Naive thymus-derived CD4-positive, alpha-beta T cell (primary cell): ENCODE results near the gene JPH3. TPM values are rescaled to one million over a fixed set of nuclear protein-coding genes. Genes with fewer than 3 reads are reported as not detected.

Source experiments
- ATAC-seq: fragments of 150-1000 bp; cut with Tn5 transposase; 2 replicates; pipeline ENCODE4 v1.10.0; 2021; ENCODE audit warnings: mild to moderate bottlenecking, moderate library complexity
- CTCF ChIA-PET: fragments of 350-600 bp; sonication (Branson Sonifier 250); formaldehyde crosslinking; loops from one replicate; lab custom pipeline; 2021; ENCODE audit warnings: antibody characterized with exemption; lab: Charles Lee
- POLR2A ChIA-PET: fragments of 350-600 bp; sonication (Branson Sonifier 250); formaldehyde crosslinking; loops from one replicate; lab custom pipeline; 2021; ENCODE audit warnings: antibody characterized with exemption, inconsistent platforms; lab: Charles Lee
- DNase-seq, 9 donors: peaks; one replicate each; pipeline versions ENCODE4 v3.0.0 to v3.0.0-alpha.2; 2020 to 2022; ENCODE audit warnings: mixed read lengths in 1 of 9
- H3K27ac ChIP-seq: one replicate; pipeline ENCODE4 v1.7.0; 2013; ENCODE audit warnings: mild to moderate bottlenecking, low read depth, low read length, moderate library complexity
- H3K27me3 ChIP-seq, 2 donors: one replicate each; pipeline ENCODE4 v1.7.0; 2013; ENCODE audit warnings: low read length in 2 of 2, mild to moderate bottlenecking in 2 of 2, moderate library complexity in 2 of 2; ENCODE audit not compliant: control insufficient read depth in 2 of 2, insufficient read depth in 2 of 2
- H3K36me3 ChIP-seq, 3 experiments: 1 replicate in 2 of 3; 2 replicates in 1 of 3; pipeline ENCODE4 v1.7.0; 2013; ENCODE audit warnings: low read length in 3 of 3, mild to moderate bottlenecking in 3 of 3, moderate library complexity in 1 of 3; ENCODE audit not compliant: insufficient read depth in 3 of 3, control insufficient read depth in 2 of 3
- H3K4me1 ChIP-seq, 2 donors: one replicate each; pipeline ENCODE4 v1.7.0; 2013; ENCODE audit warnings: low read length in 2 of 2, mild to moderate bottlenecking in 2 of 2, moderate library complexity in 1 of 2; ENCODE audit not compliant: control insufficient read depth in 2 of 2, insufficient read depth in 2 of 2
- H3K4me3 ChIP-seq: 2 replicates; pipeline ENCODE4 v1.7.0; 2013; ENCODE audit warnings: mild to moderate bottlenecking, low read length
- H3K9me3 ChIP-seq, 3 experiments: 1 replicate in 2 of 3; 2 replicates in 1 of 3; pipeline ENCODE4 v1.7.0; 2013; ENCODE audit warnings: low read length in 3 of 3; ENCODE audit not compliant: control insufficient read depth in 2 of 3
- H3K27ac Mint-ChIP-seq, 9 donors: one replicate each; pipeline ENCODE4 v1.8.0; 2020 to 2022; ENCODE audit warnings: mixed read lengths in 9 of 9, mild to moderate bottlenecking in 8 of 9, moderate library complexity in 5 of 9, inconsistent platforms in 2 of 9
- H3K27me3 Mint-ChIP-seq, 5 donors: one replicate each; pipeline ENCODE4 v1.8.0; 2021 to 2022; ENCODE audit warnings: mixed read lengths in 5 of 5, mild to moderate bottlenecking in 1 of 5
- H3K36me3 Mint-ChIP-seq, 5 donors: one replicate each; pipeline ENCODE4 v1.8.0; 2020 to 2022; ENCODE audit warnings: mixed read lengths in 5 of 5, mild to moderate bottlenecking in 3 of 5, inconsistent platforms in 1 of 5
- H3K4me1 Mint-ChIP-seq, 7 donors: one replicate each; pipeline ENCODE4 v1.8.0; 2020 to 2022; ENCODE audit warnings: mixed read lengths in 7 of 7, mild to moderate bottlenecking in 3 of 7, inconsistent platforms in 1 of 7
- H3K4me3 Mint-ChIP-seq, 10 donors: one replicate each; pipeline ENCODE4 v1.8.0; 2020 to 2022; ENCODE audit warnings: mild to moderate bottlenecking in 10 of 10, mixed read lengths in 10 of 10, moderate library complexity in 6 of 10, inconsistent platforms in 2 of 10
- H3K9me3 Mint-ChIP-seq, 11 donors: one replicate each; pipeline ENCODE4 v1.8.0; 2020 to 2022; ENCODE audit warnings: mixed read lengths in 11 of 11, mild to moderate bottlenecking in 4 of 11, inconsistent platforms in 1 of 11, moderate library complexity in 1 of 11
- intact Hi-C, 2 donors: fragments of 100-400 bp; cut with micrococcal nuclease; formaldehyde crosslinking; loops; one replicate each; pipeline ENCODE4 v1.15.1; 2023
- polyA plus RNA-seq, 2 donors: library from polyadenylated mRNA; unstranded; fragments of 300-500 nt; fragmentation: Illumina TruSeq; gene quantifications; one replicate each; pipeline ENCODE4 v1.2.3, GENCODE V29; 2021
- total RNA-seq, 6 experiments: library from RNA in 5 of 6; stranded (reverse) in 5 of 6; gene quantifications; 1 replicate in 5 of 6; 2 replicates in 1 of 6; pipeline ENCODE4 v1.2.3 and lab custom pipeline; 2021 to 2026

Gene JPH3
- total and polyA plus RNA-seq, 7 experiments from 2014 or later: not detected

GRCh38 chr16:87671715-87672270 lies 69.5 kb downstream of the JPH3 start:
- Mint-ChIP-seq H3K36me3 (no peaks in the 10 kb centered on the region), H3K27me3 (no peaks in the 10 kb centered on the region), H3K4me3 (no peak overlapping the region), H3K4me1 (peaks cover 0 to 4% (median 0%) of the 10 kb centered on the region in 7 donors), H3K27ac (no peak overlapping the region), H3K9me3 (no peaks in the 10 kb centered on the region)
- Histone ChIP-seq H3K4me3 (no peak overlapping the region), H3K4me1 (no peaks in the 10 kb centered on the region), H3K27me3 (no peaks in the 10 kb centered on the region), H3K36me3 (no peaks in the 10 kb centered on the region), H3K27ac (no peak overlapping the region), H3K9me3 (no peaks in the 10 kb centered on the region)
- ChIA-PET POLR2A (no interaction called here), CTCF (no interaction called here)
- intact Hi-C loops: no loop called here
- ATAC-seq: no peak
- no peak for DNase-seq

GRCh38 chr16:87674419-87674818 lies 72.1 kb downstream of the JPH3 start:
- no peak overlapping the region for H3K4me3 Mint-ChIP-seq
- intact Hi-C loops: no loop called here
- H3K9me3 Mint-ChIP-seq: no peaks in the 10 kb centered on the region
- H3K36me3 Mint-ChIP-seq: no peaks in the 10 kb centered on the region
- Histone ChIP-seq H3K36me3 (no peaks in the 10 kb centered on the region), H3K9me3 (no peaks in the 10 kb centered on the region), H3K4me1 (no peaks in the 10 kb centered on the region), H3K27me3 (no peaks in the 10 kb centered on the region), H3K4me3 (no peak overlapping the region), H3K27ac (no peak overlapping the region)
- no peak for ATAC-seq
- H3K27ac Mint-ChIP-seq: peak overlapping the region in 2 of 9 donors; percentile 4 to 19
- ChIA-PET CTCF (interaction anchor here (0.7 kb wide), 1 partner anchor 19 kb away, joined by 7 read pairs; no protein-coding TSS in a partner anchor), POLR2A (no interaction called here)
- H3K4me1 Mint-ChIP-seq: peaks cover 0 to 4% (median 0%) of the 10 kb centered on the region in 7 donors
- DNase-seq: no peak
- no peaks in the 10 kb centered on the region for H3K27me3 Mint-ChIP-seq

- Mint-ChIP-seq H3K27ac (peak overlapping the region in 1 of 9 donors; percentile 4), H3K9me3 (no peaks in the 10 kb centered on the region), H3K4me3 (no peak overlapping the region), H3K27me3 (no peaks in the 10 kb centered on the region), H3K4me1 (peaks cover 0 to 4% (median 0%) of the 10 kb centered on the region in 7 donors), H3K36me3 (no peaks in the 10 kb centered on the region)
- H3K4me3 ChIP-seq: no peak overlapping the region
- ATAC-seq (no peak), DNase-seq (no peak)
- H3K9me3 ChIP-seq: no peaks in the 10 kb centered on the region
- no peaks in the 10 kb centered on the region for H3K36me3 ChIP-seq
- POLR2A ChIA-PET: no interaction called here
- intact Hi-C loops: no loop called here
- H3K27ac ChIP-seq: no peak overlapping the region
- CTCF ChIA-PET: no interaction called here
- no peaks in the 10 kb centered on the region for H3K27me3 ChIP-seq
- H3K4me1 ChIP-seq: no peaks in the 10 kb centered on the region
Measured at GRCh38 chr16:87675111-87675719, 72.9 kb downstream of the JPH3 start.

GRCh38 chr16:87677830-87678229 lies 75.5 kb downstream of the JPH3 start:
- H3K36me3 Mint-ChIP-seq: no peaks in the 10 kb centered on the region
- DNase-seq (no peak), ATAC-seq (no peak)
- Histone ChIP-seq H3K9me3 (no peaks in the 10 kb centered on the region), H3K27me3 (no peaks in the 10 kb centered on the region), H3K36me3 (no peaks in the 10 kb centered on the region), H3K4me1 (no peaks in the 10 kb centered on the region), H3K4me3 (no peak overlapping the region), H3K27ac (no peak overlapping the region)
- H3K27ac Mint-ChIP-seq: no peak overlapping the region
- H3K4me1 Mint-ChIP-seq: peaks cover 5 to 10% (median 7%) of the 10 kb centered on the region in 7 donors
- POLR2A ChIA-PET: no interaction called here
- CTCF ChIA-PET: no interaction called here
- H3K9me3 Mint-ChIP-seq: no peaks in the 10 kb centered on the region
- intact Hi-C loops: no loop called here
- no peak overlapping the region for H3K4me3 Mint-ChIP-seq
- peaks cover 0 to 6% (median 0%) of the 10 kb centered on the region in 5 donors for H3K27me3 Mint-ChIP-seq

GRCh38 chr16:87678618-87679017 lies 76.3 kb downstream of the JPH3 start:
- DNase-seq (no peak), ATAC-seq (no peak)
- Mint-ChIP-seq H3K27me3 (peaks cover 0 to 6% (median 0%) of the 10 kb centered on the region in 5 donors), H3K4me1 (peaks cover 5 to 10% (median 7%) of the 10 kb centered on the region in 7 donors), H3K4me3 (no peak overlapping the region), H3K36me3 (no peaks in the 10 kb centered on the region), H3K27ac (no peak overlapping the region), H3K9me3 (no peaks in the 10 kb centered on the region)
- intact Hi-C loops: no loop called here
- H3K9me3 ChIP-seq: no peaks in the 10 kb centered on the region
- CTCF ChIA-PET: no interaction called here
- no peak overlapping the region for H3K27ac ChIP-seq
- POLR2A ChIA-PET: no interaction called here
- no peak overlapping the region for H3K4me3 ChIP-seq
- H3K4me1 ChIP-seq: no peaks in the 10 kb centered on the region
- H3K27me3 ChIP-seq: no peaks in the 10 kb centered on the region
- H3K36me3 ChIP-seq: no peaks in the 10 kb centered on the region

GRCh38 chr16:87679593-87680271 lies 77.4 kb downstream of the JPH3 start:
- ChIA-PET CTCF (no interaction called here), POLR2A (no interaction called here)

More at GRCh38 chr16:87679593-87680271, 77.4 kb downstream of the JPH3 start:
- no peak for DNase-seq
- no peak overlapping the region for H3K4me3 Mint-ChIP-seq
- Histone ChIP-seq H3K4me3 (no peak overlapping the region), H3K27me3 (no peaks in the 10 kb centered on the region), H3K9me3 (no peaks in the 10 kb centered on the region), H3K27ac (no peak overlapping the region), H3K36me3 (no peaks in the 10 kb centered on the region), H3K4me1 (no peaks in the 10 kb centered on the region)
- no peaks in the 10 kb centered on the region for H3K9me3 Mint-ChIP-seq
- intact Hi-C loops: no loop called here
- H3K36me3 Mint-ChIP-seq: no peaks in the 10 kb centered on the region
- peak; percentile 15 for ATAC-seq
- H3K27ac Mint-ChIP-seq: no peak overlapping the region
- peaks cover 0 to 6% (median 0%) of the 10 kb centered on the region in 5 donors for H3K27me3 Mint-ChIP-seq
- H3K4me1 Mint-ChIP-seq: peaks cover 5 to 9% (median 7%) of the 10 kb centered on the region in 7 donors
